ENCODE results near the gene NEK10. TPM values are rescaled to one million over a fixed set of nuclear protein-coding genes. Genes with fewer than 3 reads are reported as not detected.
A peak's percentile ranks its signal among the peaks of the same experiment; 100 is the strongest.

Gene NEK10
- total and polyA plus RNA-seq, 2 of the 13 experiments (the other 11 are each of a cell fraction or from before 2014, with no cell fraction given), result 2.8 to 14.2 TPM

GRCh38 chr3:27366062-27366591 is 3.1 kb downstream of the NEK10 start (continued):
- no peak for TF ChIP-seq CCAR2 (optimal IDR thresholded peaks at IDR 0.05; ENCODE audit: low read depth, low read length)

GRCh38 chr3:27360113-27361078 is 8.8 kb downstream of the NEK10 start:
- peak overlapping the region; percentile 5 to 29 (median 24); a peak in 2 of 6 replicates for H3K4me3 ChIP-seq (replicated peaks in 1 of 3; ENCODE audit: insufficient read depth in 1 of 3, low read depth in 2 of 3, low read length in 3 of 3)
- H3K9me3 ChIP-seq (ENCODE audit: low read length), result no peaks in the 10 kb centered on the region
- ATAC-seq, result peak; percentile 95
- H4K20me1 ChIP-seq (ENCODE audit: insufficient read depth, low read length), result no peaks in the 10 kb centered on the region
- H3K79me2 ChIP-seq (ENCODE audit: insufficient read depth, low read length), result peaks cover 2% of the 10 kb centered on the region
- H3K4me2 ChIP-seq (ENCODE audit: low read depth, low read length), result peak overlapping the region; percentile 71
- H3K4me1 ChIP-seq (ENCODE audit: insufficient read depth, low read length), result peaks cover 81% of the 10 kb centered on the region
- H3K9ac ChIP-seq (ENCODE audit: insufficient read depth, low read depth, low read length), result peak overlapping the region; percentile 80
- peak overlapping the region; percentile 99 for H3K27ac ChIP-seq (ENCODE audit: extremely low read length, insufficient read depth, low read length)
- BruUV-seq (replicated peaks), result TSS peak; percentile 82
- H2AFZ ChIP-seq (ENCODE audit: low read length), result no peak overlapping the region
- WGBS (ENCODE audit: low lambda C conversion rate), result 2% methylated on average over 7 of the region's 7 CpGs
- CTCF ChIA-PET (ENCODE audit: low intra/inter-chr PET ratio, low total read pairs), result no interaction called here
- intact Hi-C loops (cut with micrococcal nuclease; ENCODE audit: unreplicated experiment) (loop anchor here (1.0 to 5.0 kb wide), 2 partner anchors 16 to 987 kb away; partner anchors contain the start of genes AZI2 and ZCWPW2), in situ Hi-C loops (cut with HindIII; ENCODE audit: extremely low pct_ligation_motif_present, low pct_unique_long_range_greater_than_20kb) (no loop called here)
- H3K36me3 ChIP-seq (replicated peaks in 1 of 2; ENCODE audit: control insufficient read depth in 1 of 2, insufficient read depth in 2 of 2, low read length in 2 of 2), result no peaks in the 10 kb centered on the region
- POLR2A ChIA-PET, result interaction anchor here (0.6 to 2.5 kb wide), 8 partner anchors 9 to 320 kb away, joined by 3 to 11 read pairs (median 3); partner anchors contain the start of gene NEK10
- peak; percentile 97 for FAIRE-seq
- H3K27me3 ChIP-seq (ENCODE audit: control insufficient read depth in 1 of 2, insufficient read depth in 2 of 2, low read length in 2 of 2), result no peaks in the 10 kb centered on the region
- DNase-seq (ENCODE audit: low spot score), result peak; percentile 99
- TF ChIP-seq, protein P1, sequence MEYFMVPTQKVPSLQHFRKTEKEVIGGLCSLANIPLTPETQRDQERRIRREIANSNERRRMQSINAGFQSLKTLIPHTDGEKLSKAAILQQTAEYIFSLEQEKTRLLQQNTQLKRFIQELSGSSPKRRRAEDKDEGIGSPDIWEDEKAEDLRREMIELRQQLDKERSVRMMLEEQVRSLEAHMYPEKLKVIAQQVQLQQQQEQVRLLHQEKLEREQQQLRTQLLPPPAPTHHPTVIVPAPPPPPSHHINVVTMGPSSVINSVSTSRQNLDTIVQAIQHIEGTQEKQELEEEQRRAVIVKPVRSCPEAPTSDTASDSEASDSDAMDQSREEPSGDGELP (IDR thresholded peaks at IDR 0.05; ENCODE audit: borderline replicate concordance, low read depth), result peak; percentile 87; the same call in 1 of the 2 replicates
- no peak for TF ChIP-seq ZNF563 (CRISPR knock-in tag; IDR thresholded peaks at IDR 0.05)
- TF ChIP-seq CREM (IDR thresholded peaks at IDR 0.05), result peak; percentile 97
- TF ChIP-seq CREM (CRISPR knock-in tag; IDR thresholded peaks at IDR 0.05), result no peak
- TF ChIP-seq HNF1A (IDR thresholded peaks at IDR 0.05; ENCODE audit: low read depth), result peak; percentile 91
- peak; percentile 96 for TF ChIP-seq HNF1A (CRISPR knock-in tag; IDR thresholded peaks at IDR 0.05; ENCODE audit: borderline replicate concordance)
- TF ChIP-seq NCOR1 (IDR thresholded peaks at IDR 0.05; ENCODE audit: borderline replicate concordance, low read length), result peak; percentile 96
- TF ChIP-seq ZNF879 (CRISPR knock-in tag; IDR thresholded peaks at IDR 0.05), result peak; percentile 79; the same call in 1 of the 2 replicates
- no peak for TF ChIP-seq ATRX (CRISPR knock-in tag; IDR thresholded peaks at IDR 0.05; ENCODE audit: borderline replicate concordance)
- TF ChIP-seq, protein P2, sequence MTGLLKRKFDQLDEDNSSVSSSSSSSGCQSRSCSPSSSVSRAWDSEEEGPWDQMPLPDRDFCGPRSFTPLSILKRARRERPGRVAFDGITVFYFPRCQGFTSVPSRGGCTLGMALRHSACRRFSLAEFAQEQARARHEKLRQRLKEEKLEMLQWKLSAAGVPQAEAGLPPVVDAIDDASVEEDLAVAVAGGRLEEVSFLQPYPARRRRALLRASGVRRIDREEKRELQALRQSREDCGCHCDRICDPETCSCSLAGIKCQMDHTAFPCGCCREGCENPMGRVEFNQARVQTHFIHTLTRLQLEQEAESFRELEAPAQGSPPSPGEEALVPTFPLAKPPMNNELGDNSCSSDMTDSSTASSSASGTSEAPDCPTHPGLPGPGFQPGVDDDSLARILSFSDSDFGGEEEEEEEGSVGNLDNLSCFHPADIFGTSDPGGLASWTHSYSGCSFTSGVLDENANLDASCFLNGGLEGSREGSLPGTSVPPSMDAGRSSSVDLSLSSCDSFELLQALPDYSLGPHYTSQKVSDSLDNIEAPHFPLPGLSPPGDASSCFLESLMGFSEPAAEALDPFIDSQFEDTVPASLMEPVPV (CRISPR knock-in tag; IDR thresholded peaks at IDR 0.05), result peak; percentile 72
- TF ChIP-seq ZFP41 (CRISPR knock-in tag; IDR thresholded peaks at IDR 0.05; ENCODE audit: borderline replicate concordance), result no peak

All from HepG2 (cell line).